ENCODE data around the gene KCNG3.

KCNG3 gene

GRCh38 chr2:42510608-42511243 is 16.9 kb upstream of the KCNG3 start:
- Histone ChIP-seq H3K27me3 (no peaks in the 10 kb centered on the region), H3K9me3 (no peaks in the 10 kb centered on the region), H3K27ac (no peak overlapping the region), H3K9ac (no peak overlapping the region), H3K4me3 (no peak overlapping the region), H3K4me2 (peak overlapping the region; percentile 41), H3K36me3 (no peaks in the 10 kb centered on the region), H3K4me1 (peaks cover 16% of the 10 kb centered on the region), H4K20me1 (no peaks in the 10 kb centered on the region)
- no peak for TF ChIP-seq Cebpa-rat (IDR thresholded peaks at IDR 0.05)

- Histone ChIP-seq H3K27ac (no peak overlapping the region), H3K4me2 (0 out of 2 replicates have a peak overlapping the region, but pooled peaks have one; percentile 41), H3K27me3 (no peaks in the 10 kb centered on the region), H3K9ac (no peak overlapping the region), H3K4me3 (no peak overlapping the region), H3K4me1 (peaks cover 16% of the 10 kb centered on the region), H3K36me3 (no peaks in the 10 kb centered on the region), H3K9me3 (no peaks in the 10 kb centered on the region), H4K20me1 (no peaks in the 10 kb centered on the region)
- TF ChIP-seq Cebpa-rat (IDR thresholded peaks at IDR 0.05) = no peak
These were observed 16.4 kb upstream of the KCNG3 start for GRCh38 chr2:42510191-42510590.

GRCh38 chr2:42504364-42505230 is 10.8 kb upstream of the KCNG3 start:
- Histone ChIP-seq H3K9ac (no peak overlapping the region), H3K4me1 (no peaks in the 10 kb centered on the region), H3K27me3 (no peaks in the 10 kb centered on the region), H3K27ac (no peak overlapping the region), H3K36me3 (no peaks in the 10 kb centered on the region), H3K9me3 (0 out of 2 replicates have a peak, but pooled peaks cover 5% of the 10 kb centered on the region), H3K4me2 (no peak overlapping the region), H3K4me3 (no peak overlapping the region), H4K20me1 (no peaks in the 10 kb centered on the region)
- TF ChIP-seq Cebpa-rat (IDR thresholded peaks at IDR 0.05) = no peak

- TF ChIP-seq Cebpa-rat (IDR thresholded peaks at IDR 0.05) = no peak
- Histone ChIP-seq H3K4me1 (no peaks in the 10 kb centered on the region), H3K4me3 (no peak overlapping the region), H3K36me3 (no peaks in the 10 kb centered on the region), H3K27ac (no peak overlapping the region), H3K9me3 (0 out of 2 replicates have a peak, but pooled peaks cover 5% of the 10 kb centered on the region), H3K9ac (no peak overlapping the region), H3K4me2 (no peak overlapping the region), H3K27me3 (no peaks in the 10 kb centered on the region), H4K20me1 (no peaks in the 10 kb centered on the region)
These were observed 9.5 kb upstream of the KCNG3 start for GRCh38 chr2:42503291-42503690.

GRCh38 chr2:42498497-42498896 is 4.7 kb upstream of the KCNG3 start:
- H3K4me3 ChIP-seq = no peak overlapping the region
- H3K9ac ChIP-seq = no peak overlapping the region
- TF ChIP-seq Cebpa-rat (IDR thresholded peaks at IDR 0.05) = no peak
- H3K9me3 ChIP-seq = no peaks in the 10 kb centered on the region
- H3K27me3 ChIP-seq = peaks cover 9% of the 10 kb centered on the region; the same call in 1 of the 2 replicates
- no peak overlapping the region for H3K27ac ChIP-seq
- H3K36me3 ChIP-seq = no peaks in the 10 kb centered on the region
- H3K4me1 ChIP-seq = peaks cover 10% of the 10 kb centered on the region; the same call in 1 of the 2 replicates
- H4K20me1 ChIP-seq = no peaks in the 10 kb centered on the region
- no peak overlapping the region for H3K4me2 ChIP-seq

- peak overlapping the region; percentile 99; the same call in 1 of the 2 replicates for H3K4me2 ChIP-seq
- H4K20me1 ChIP-seq = no peaks in the 10 kb centered on the region
- no peak overlapping the region; the same call in 1 of the 2 replicates for H3K4me3 ChIP-seq
- no peak overlapping the region for H3K27ac ChIP-seq
- TF ChIP-seq Cebpa-rat (IDR thresholded peaks at IDR 0.05) = no peak
- H3K36me3 ChIP-seq = no peaks in the 10 kb centered on the region
- H3K27me3 ChIP-seq = peaks cover 10% of the 10 kb centered on the region; the same call in 1 of the 2 replicates
- peaks cover 13% of the 10 kb centered on the region; the same call in 1 of the 2 replicates for H3K4me1 ChIP-seq
- H3K9ac ChIP-seq = no peak overlapping the region
- H3K9me3 ChIP-seq = no peaks in the 10 kb centered on the region
These were observed 1.8 kb upstream of the KCNG3 start for GRCh38 chr2:42495611-42496010.

GRCh38 chr2:42495234-42495581 is 1.4 kb upstream of the KCNG3 start:
- Histone ChIP-seq H3K9me3 (no peaks in the 10 kb centered on the region), H3K36me3 (no peaks in the 10 kb centered on the region), H3K27ac (no peak overlapping the region), H3K4me2 (peak overlapping the region; percentile 99), H3K27me3 (peaks cover 10% of the 10 kb centered on the region; the same call in 1 of the 2 replicates), H4K20me1 (no peaks in the 10 kb centered on the region), H3K9ac (peak overlapping the region; percentile 67; the same call in 1 of the 2 replicates), H3K4me1 (peaks cover 13% of the 10 kb centered on the region; the same call in 1 of the 2 replicates), H3K4me3 (peak overlapping the region; percentile 72; the same call in 1 of the 2 replicates)
- TF ChIP-seq Cebpa-rat (IDR thresholded peaks at IDR 0.05) = no peak

- peak overlapping the region; percentile 67 for H3K9ac ChIP-seq
- H3K27me3 ChIP-seq = peaks cover 10% of the 10 kb centered on the region; the same call in 1 of the 2 replicates
- TF ChIP-seq Cebpa-rat (IDR thresholded peaks at IDR 0.05) = no peak
- H3K4me3 ChIP-seq = peak overlapping the region; percentile 72
- H3K4me2 ChIP-seq = peak overlapping the region; percentile 99
- H3K27ac ChIP-seq = peak overlapping the region; percentile 48
- H3K36me3 ChIP-seq = no peaks in the 10 kb centered on the region
- H4K20me1 ChIP-seq = no peaks in the 10 kb centered on the region
- no peaks in the 10 kb centered on the region for H3K9me3 ChIP-seq
- H3K4me1 ChIP-seq = peaks cover 13% of the 10 kb centered on the region; the same call in 1 of the 2 replicates
These were observed 812 bp upstream of the KCNG3 start for GRCh38 chr2:42494355-42495233.

All from BLaER1 (cell line).